ENCODE data around the gene IL6ST. TPM values are rescaled to one million over a fixed set of nuclear protein-coding genes. Genes with fewer than 3 reads are reported as not detected.
A peak's percentile ranks its signal among the peaks of the same experiment; 100 is the strongest.
"Not testable (repeated sequence)": the region's sequence is repeated elsewhere in the genome, so short reads cannot be mapped to it uniquely, and the experiment has no call there.

IL6ST gene
- total RNA-seq = 10 to 100 TPM; 46.1 to 48.9 TPM

- H3K36me3 Mint-ChIP-seq = peaks cover 12% of the 10 kb centered on the region
- DNase-seq = no peak
- peak; percentile 24 for ATAC-seq (ENCODE audit: low read depth)
- peaks cover 3% of the 10 kb centered on the region for H3K9me3 Mint-ChIP-seq
- POLR2A ChIA-PET = interaction anchor here (0.5 to 3.9 kb wide), 16 partner anchors 9 to 206 kb away, joined by 3 to 31 read pairs (median 4); no protein-coding TSS in a partner anchor
- peak within 1 kb of the TSS; percentile 92 for H3K4me3 Mint-ChIP-seq
- no peaks in the 10 kb centered on the region for H3K27me3 Mint-ChIP-seq
- peaks cover 39% of the 10 kb centered on the region for H3K4me1 Mint-ChIP-seq
- peak within 1 kb of the TSS; percentile 94 for H3K27ac Mint-ChIP-seq
Observed at GRCh38 chr5:55994495-55994997, at the start of gene IL6ST. Gene IL6ST, minus strand, starts transcription at chr5:55994963. Its CDS starts 18,685 bp downstream, at chr5:55976278.

DNA sequence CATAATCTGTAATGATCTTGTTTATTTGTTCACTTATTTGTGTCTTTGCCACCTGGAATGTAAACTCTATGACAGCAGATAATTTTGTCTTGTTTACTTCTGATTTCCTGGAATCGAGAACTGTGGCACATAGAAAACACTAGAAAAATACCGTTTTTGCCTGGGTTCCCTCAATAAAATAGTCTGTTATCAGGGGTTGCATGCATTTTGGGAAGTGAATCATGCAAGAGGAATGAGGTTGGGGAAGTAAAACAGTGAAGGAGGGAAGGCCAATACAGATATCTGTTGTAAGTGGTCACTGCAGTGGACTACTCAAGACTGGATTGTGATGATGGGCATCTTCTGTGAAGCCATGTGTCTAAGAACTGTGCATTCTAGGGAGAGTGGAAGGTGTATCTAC lies 45.2 kb upstream of the IL6ST start:
- POLR2A ChIA-PET = no interaction called here
- Mint-ChIP-seq H3K9me3 (peaks cover 3% of the 10 kb centered on the region), H3K27ac (no peak overlapping the region), H3K4me1 (peaks cover 8% of the 10 kb centered on the region), H3K36me3 (peaks cover 2% of the 10 kb centered on the region), H3K4me3 (no peak overlapping the region), H3K27me3 (peaks cover 2% of the 10 kb centered on the region)
- DNase-seq (no peak), ATAC-seq (ENCODE audit: low read depth) (no peak)

GRCh38 chr5:56038206-56038605 lies 43.4 kb upstream of the IL6ST start:
- ATAC-seq (ENCODE audit: low read depth); H3K4me1 Mint-ChIP-seq; H3K36me3 Mint-ChIP-seq; DNase-seq; H3K4me3 Mint-ChIP-seq; H3K27me3 Mint-ChIP-seq; H3K9me3 Mint-ChIP-seq; H3K27ac Mint-ChIP-seq: not testable (repeated sequence)
- POLR2A ChIA-PET = interaction anchor here (0.6 kb wide), 1 partner anchor 69 kb away, joined by 4 read pairs; no protein-coding TSS in a partner anchor

DNA sequence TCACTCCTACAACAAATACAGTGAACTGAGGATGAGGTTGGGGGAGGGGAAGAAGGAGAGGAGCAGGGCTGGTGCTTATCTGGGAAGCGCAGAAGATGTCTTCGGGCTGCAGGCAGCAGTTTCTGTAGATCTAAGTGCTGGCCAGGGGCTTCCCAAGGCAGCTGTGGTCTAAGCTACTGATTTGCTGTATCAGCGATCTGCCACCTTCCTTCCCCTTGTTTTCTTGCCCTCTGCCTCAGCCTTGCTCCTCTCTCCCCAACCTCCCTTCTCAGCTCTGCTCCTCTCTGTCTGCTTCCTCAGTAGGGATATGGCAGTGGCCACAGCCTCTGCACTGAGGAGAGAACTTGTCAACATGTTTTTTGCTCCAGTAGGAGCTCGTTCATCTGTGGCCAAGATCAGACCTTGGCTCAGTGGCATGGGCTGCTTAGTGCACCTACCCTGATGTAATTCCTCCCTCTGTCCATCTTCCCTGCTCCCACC lies 42.8 kb upstream of the IL6ST start:
- H3K4me3 Mint-ChIP-seq = no peak overlapping the region
- peaks cover 3% of the 10 kb centered on the region for H3K9me3 Mint-ChIP-seq
- peaks cover 5% of the 10 kb centered on the region for H3K4me1 Mint-ChIP-seq
- peaks cover 2% of the 10 kb centered on the region for H3K36me3 Mint-ChIP-seq
- POLR2A ChIA-PET = interaction anchor here (0.6 kb wide), 1 partner anchor 69 kb away, joined by 4 read pairs; no protein-coding TSS in a partner anchor
- no peak for DNase-seq
- H3K27me3 Mint-ChIP-seq = no peaks in the 10 kb centered on the region
- ATAC-seq (ENCODE audit: low read depth) = no peak
- no peak overlapping the region for H3K27ac Mint-ChIP-seq

GRCh38 chr5:56035394-56035793 lies 40.6 kb upstream of the IL6ST start:
- POLR2A ChIA-PET; H3K9me3 Mint-ChIP-seq; ATAC-seq (ENCODE audit: low read depth); H3K27me3 Mint-ChIP-seq; H3K4me1 Mint-ChIP-seq; DNase-seq; H3K4me3 Mint-ChIP-seq; H3K36me3 Mint-ChIP-seq; H3K27ac Mint-ChIP-seq: not testable (repeated sequence)

GRCh38 chr5:56029871-56030630 lies 35.3 kb upstream of the IL6ST start:
- DNase-seq; H3K27me3 Mint-ChIP-seq; H3K27ac Mint-ChIP-seq; H3K9me3 Mint-ChIP-seq; H3K36me3 Mint-ChIP-seq; H3K4me3 Mint-ChIP-seq; POLR2A ChIA-PET; H3K4me1 Mint-ChIP-seq; ATAC-seq (ENCODE audit: low read depth): not testable (repeated sequence)

GRCh38 chr5:56029457-56029856 lies 34.7 kb upstream of the IL6ST start:
- ATAC-seq (ENCODE audit: low read depth) = no peak
- DNase-seq = no peak
- Mint-ChIP-seq H3K4me3 (no peak overlapping the region), H3K9me3 (no peaks in the 10 kb centered on the region), H3K4me1 (no peaks in the 10 kb centered on the region), H3K27ac (no peak overlapping the region), H3K27me3 (no peaks in the 10 kb centered on the region), H3K36me3 (no peaks in the 10 kb centered on the region)
- POLR2A ChIA-PET = no interaction called here

DNA sequence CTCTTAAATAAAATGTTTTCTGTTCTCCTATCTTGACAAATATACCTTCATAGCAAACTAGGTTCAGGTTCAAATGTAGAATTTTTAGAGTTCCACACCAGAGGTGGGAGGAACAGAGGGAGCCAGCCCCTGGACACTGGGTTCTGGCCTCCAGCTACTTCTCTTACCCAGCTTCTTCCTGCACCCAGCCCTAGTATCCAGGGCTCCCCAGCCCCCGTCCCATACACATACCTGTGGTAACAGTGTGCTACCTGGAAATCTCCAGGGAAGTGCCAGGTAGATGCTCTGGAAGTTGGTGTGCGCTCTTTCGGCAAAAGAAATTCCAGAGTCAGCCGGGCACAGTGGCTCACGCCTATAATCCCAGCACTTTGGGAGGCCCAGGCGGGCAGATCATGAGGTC lies 33.9 kb upstream of the IL6ST start:
- H3K4me1 Mint-ChIP-seq = no peaks in the 10 kb centered on the region
- no peak overlapping the region for H3K27ac Mint-ChIP-seq
- no peaks in the 10 kb centered on the region for H3K9me3 Mint-ChIP-seq
- POLR2A ChIA-PET = interaction anchor here (1.0 kb wide), 1 partner anchor 32 kb away, joined by 3 read pairs; no protein-coding TSS in a partner anchor
- no peak for ATAC-seq (ENCODE audit: low read depth)
- no peak overlapping the region for H3K4me3 Mint-ChIP-seq
- DNase-seq = no peak
- H3K36me3 Mint-ChIP-seq = no peaks in the 10 kb centered on the region
- H3K27me3 Mint-ChIP-seq = no peaks in the 10 kb centered on the region

- Mint-ChIP-seq H3K4me1 (peaks cover 2% of the 10 kb centered on the region), H3K36me3 (no peaks in the 10 kb centered on the region), H3K27ac (no peak overlapping the region), H3K9me3 (no peaks in the 10 kb centered on the region), H3K4me3 (no peak overlapping the region), H3K27me3 (peaks cover 4% of the 10 kb centered on the region)
- DNase-seq (no peak), ATAC-seq (ENCODE audit: low read depth) (no peak)
- POLR2A ChIA-PET = no interaction called here
Observed at GRCh38 chr5:56026863-56027300, 32.1 kb upstream of the IL6ST start.

- POLR2A ChIA-PET = interaction anchor here (0.7 kb wide), 1 partner anchor 8 kb away, joined by 6 read pairs; no protein-coding TSS in a partner anchor
- no peaks in the 10 kb centered on the region for H3K36me3 Mint-ChIP-seq
- ATAC-seq (ENCODE audit: low read depth) = no peak
- peaks cover 2% of the 10 kb centered on the region for H3K4me1 Mint-ChIP-seq
- H3K4me3 Mint-ChIP-seq = no peak overlapping the region
- H3K27me3 Mint-ChIP-seq = peaks cover 4% of the 10 kb centered on the region
- no peak overlapping the region for H3K27ac Mint-ChIP-seq
- no peaks in the 10 kb centered on the region for H3K9me3 Mint-ChIP-seq
- DNase-seq = no peak
Observed at GRCh38 chr5:56025151-56025885, 30.6 kb upstream of the IL6ST start.

- peaks cover 4% of the 10 kb centered on the region for H3K27me3 Mint-ChIP-seq
- peaks cover 3% of the 10 kb centered on the region for H3K4me1 Mint-ChIP-seq
- no peak overlapping the region for H3K27ac Mint-ChIP-seq
- POLR2A ChIA-PET = no interaction called here
- no peaks in the 10 kb centered on the region for H3K36me3 Mint-ChIP-seq
- H3K4me3 Mint-ChIP-seq = no peak overlapping the region
- DNase-seq (no peak), ATAC-seq (ENCODE audit: low read depth) (no peak)
- no peaks in the 10 kb centered on the region for H3K9me3 Mint-ChIP-seq
Observed at GRCh38 chr5:56024810-56025150, 30.0 kb upstream of the IL6ST start.

GRCh38 chr5:56023296-56023695 lies 28.5 kb upstream of the IL6ST start:
- no peak for DNase-seq
- H3K9me3 Mint-ChIP-seq = no peaks in the 10 kb centered on the region
- no peak for ATAC-seq (ENCODE audit: low read depth)
- POLR2A ChIA-PET = no interaction called here
- H3K4me1 Mint-ChIP-seq = peaks cover 10% of the 10 kb centered on the region
- H3K27ac Mint-ChIP-seq = no peak overlapping the region
- no peak overlapping the region for H3K4me3 Mint-ChIP-seq
- H3K27me3 Mint-ChIP-seq = peaks cover 4% of the 10 kb centered on the region
- no peaks in the 10 kb centered on the region for H3K36me3 Mint-ChIP-seq

DNA sequence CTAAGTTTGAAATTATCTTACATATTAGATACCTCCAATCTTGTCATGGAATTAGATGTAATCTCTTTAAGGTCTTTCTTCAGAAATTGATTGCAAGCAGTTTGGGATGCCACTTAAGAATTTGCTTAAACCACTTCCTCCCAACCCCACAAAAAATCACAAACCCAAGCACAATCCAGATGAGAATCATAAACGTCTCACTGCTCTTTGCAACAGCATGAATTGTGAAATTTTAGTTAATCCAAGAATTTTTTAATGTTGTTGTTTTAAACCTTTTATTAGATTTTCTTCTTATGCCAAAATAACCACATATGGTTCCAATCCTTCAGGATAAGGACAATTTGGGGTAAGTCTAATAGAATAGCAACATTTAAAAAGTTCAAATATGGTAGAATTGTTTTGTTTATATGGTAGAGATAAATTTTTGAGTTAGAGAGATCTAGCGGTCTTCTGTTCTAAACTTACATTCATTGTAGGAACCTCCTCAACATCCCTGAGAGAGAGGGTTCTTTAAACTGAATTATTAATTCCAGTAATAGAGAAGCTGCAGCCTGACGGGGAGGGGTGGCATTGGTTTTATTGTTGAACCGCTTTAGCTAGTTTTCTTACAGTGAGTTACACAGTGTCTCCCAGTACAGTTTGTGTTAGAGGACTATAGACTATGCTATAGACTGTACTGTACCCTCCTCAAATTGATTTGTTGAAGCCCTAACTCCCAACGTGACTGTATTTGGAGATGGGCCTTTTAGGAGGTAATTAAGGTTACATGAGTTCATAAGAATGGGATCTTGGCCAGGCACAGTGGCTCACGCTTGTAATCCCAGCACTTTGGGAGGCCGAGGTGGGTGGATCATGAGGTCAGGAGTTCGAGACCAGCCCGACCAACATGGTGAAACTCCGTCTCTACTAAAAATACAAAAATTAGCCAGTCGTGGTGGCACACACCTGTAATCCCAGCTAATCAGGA lies 24.8 kb upstream of the IL6ST start:
- no peak for DNase-seq
- peak; percentile 76 for ATAC-seq (ENCODE audit: low read depth)
- Mint-ChIP-seq H3K27me3 (peaks cover 4% of the 10 kb centered on the region), H3K4me3 (peak overlapping the region; percentile 23), H3K4me1 (peaks cover 10% of the 10 kb centered on the region), H3K9me3 (peaks cover 3% of the 10 kb centered on the region), H3K36me3 (peaks cover 6% of the 10 kb centered on the region), H3K27ac (peak overlapping the region; percentile 7)
- POLR2A ChIA-PET = no interaction called here

All from activated naive CD8-positive, alpha-beta T cell treated with anti-CD3 and anti-CD28 coated beads, Interleukin-2, amount 10 ng/mL, durations not matched to agents 7 days and 5 days (primary cell).